Measurements from ENCODE around the gene EGFLAM.

Gene EGFLAM

GRCh38 chr5:38360323-38361061 is 102.1 kb downstream of the EGFLAM start:
- no peak for DNase-seq (ENCODE audit: low read depth)
- Histone ChIP-seq H3K4me1 (ENCODE audit: control insufficient read depth, insufficient read depth, low read length) (no peaks in the 10 kb centered on the region), H3K36me3 (ENCODE audit: control insufficient read depth, insufficient read depth, low read length, severe bottlenecking) (no peaks in the 10 kb centered on the region), H3K9me3 (ENCODE audit: control insufficient read depth, low read length) (no peaks in the 10 kb centered on the region), H3K9ac (ENCODE audit: low read length) (no peak overlapping the region), H3K27me3 (replicated peaks; ENCODE audit: control insufficient read depth, insufficient read depth, low read length) (peaks cover 15% of the 10 kb centered on the region), H3K4me3 (ENCODE audit: low read length) (no peak overlapping the region)

- Histone ChIP-seq H3K9ac (ENCODE audit: low read length) (no peak overlapping the region), H3K36me3 (ENCODE audit: control insufficient read depth, insufficient read depth, low read length, severe bottlenecking) (no peaks in the 10 kb centered on the region), H3K4me1 (ENCODE audit: control insufficient read depth, insufficient read depth, low read length) (no peaks in the 10 kb centered on the region), H3K4me3 (ENCODE audit: low read length) (no peak overlapping the region), H3K9me3 (ENCODE audit: control insufficient read depth, low read length) (no peaks in the 10 kb centered on the region), H3K27me3 (replicated peaks; ENCODE audit: control insufficient read depth, insufficient read depth, low read length) (peaks cover 12% of the 10 kb centered on the region)
- DNase-seq (ENCODE audit: low read depth): no peak
Measured at GRCh38 chr5:38362713-38363112, 104.4 kb downstream of the EGFLAM start.

GRCh38 chr5:38364825-38365224 is 106.5 kb downstream of the EGFLAM start:
- no peak for DNase-seq (ENCODE audit: low read depth)
- Histone ChIP-seq H3K27me3 (replicated peaks; ENCODE audit: control insufficient read depth, insufficient read depth, low read length) (peaks cover 10% of the 10 kb centered on the region), H3K36me3 (ENCODE audit: control insufficient read depth, insufficient read depth, low read length, severe bottlenecking) (no peaks in the 10 kb centered on the region), H3K9ac (ENCODE audit: low read length) (no peak overlapping the region), H3K4me3 (ENCODE audit: low read length) (no peak overlapping the region), H3K9me3 (ENCODE audit: control insufficient read depth, low read length) (no peaks in the 10 kb centered on the region), H3K4me1 (ENCODE audit: control insufficient read depth, insufficient read depth, low read length) (no peaks in the 10 kb centered on the region)

GRCh38 chr5:38367410-38367809 is 109.1 kb downstream of the EGFLAM start:
- H3K36me3 ChIP-seq (ENCODE audit: control insufficient read depth, insufficient read depth, low read length, severe bottlenecking): no peaks in the 10 kb centered on the region
- H3K9me3 ChIP-seq (ENCODE audit: control insufficient read depth, low read length): no peaks in the 10 kb centered on the region
- no peak overlapping the region for H3K4me3 ChIP-seq (ENCODE audit: low read length)
- no peak for DNase-seq (ENCODE audit: low read depth)
- no peak overlapping the region for H3K9ac ChIP-seq (ENCODE audit: low read length)
- peaks cover 5% of the 10 kb centered on the region for H3K27me3 ChIP-seq (replicated peaks; ENCODE audit: control insufficient read depth, insufficient read depth, low read length)
- no peaks in the 10 kb centered on the region for H3K4me1 ChIP-seq (ENCODE audit: control insufficient read depth, insufficient read depth, low read length)

- no peak overlapping the region for H3K4me3 ChIP-seq (ENCODE audit: low read length)
- DNase-seq (ENCODE audit: low read depth): no peak
- peaks cover 5% of the 10 kb centered on the region for H3K27me3 ChIP-seq (replicated peaks; ENCODE audit: control insufficient read depth, insufficient read depth, low read length)
Measured at GRCh38 chr5:38367966-38368365, 109.6 kb downstream of the EGFLAM start.

GRCh38 chr5:38369692-38370091 is 111.3 kb downstream of the EGFLAM start:
- DNase-seq (ENCODE audit: low read depth): no peak
- Histone ChIP-seq H3K4me3 (ENCODE audit: low read length) (no peak overlapping the region), H3K36me3 (ENCODE audit: control insufficient read depth, insufficient read depth, low read length, severe bottlenecking) (no peaks in the 10 kb centered on the region), H3K9ac (ENCODE audit: low read length) (no peak overlapping the region), H3K4me1 (ENCODE audit: control insufficient read depth, insufficient read depth, low read length) (no peaks in the 10 kb centered on the region), H3K9me3 (ENCODE audit: control insufficient read depth, low read length) (no peaks in the 10 kb centered on the region), H3K27me3 (replicated peaks; ENCODE audit: control insufficient read depth, insufficient read depth, low read length) (no peaks in the 10 kb centered on the region)

More at GRCh38 chr5:38367966-38368365, 109.6 kb downstream of the EGFLAM start:
- no peaks in the 10 kb centered on the region for H3K4me1 ChIP-seq (ENCODE audit: control insufficient read depth, insufficient read depth, low read length)
- no peaks in the 10 kb centered on the region for H3K36me3 ChIP-seq (ENCODE audit: control insufficient read depth, insufficient read depth, low read length, severe bottlenecking)
- no peaks in the 10 kb centered on the region for H3K9me3 ChIP-seq (ENCODE audit: control insufficient read depth, low read length)
- H3K9ac ChIP-seq (ENCODE audit: low read length): no peak overlapping the region

GRCh38 chr5:38370358-38371100 is 112.2 kb downstream of the EGFLAM start:
- H3K4me3 ChIP-seq (ENCODE audit: low read length): no peak overlapping the region
- H3K9me3 ChIP-seq (ENCODE audit: control insufficient read depth, low read length): no peaks in the 10 kb centered on the region
- no peaks in the 10 kb centered on the region for H3K36me3 ChIP-seq (ENCODE audit: control insufficient read depth, insufficient read depth, low read length, severe bottlenecking)
- H3K27me3 ChIP-seq (replicated peaks; ENCODE audit: control insufficient read depth, insufficient read depth, low read length): no peaks in the 10 kb centered on the region
- no peak for DNase-seq (ENCODE audit: low read depth)
- H3K9ac ChIP-seq (ENCODE audit: low read length): no peak overlapping the region
- no peaks in the 10 kb centered on the region for H3K4me1 ChIP-seq (ENCODE audit: control insufficient read depth, insufficient read depth, low read length)

GRCh38 chr5:38371596-38371995 is 113.2 kb downstream of the EGFLAM start:
- H3K36me3 ChIP-seq (ENCODE audit: control insufficient read depth, insufficient read depth, low read length, severe bottlenecking): no peaks in the 10 kb centered on the region
- H3K9me3 ChIP-seq (ENCODE audit: control insufficient read depth, low read length): no peaks in the 10 kb centered on the region
- no peak overlapping the region for H3K9ac ChIP-seq (ENCODE audit: low read length)
- no peaks in the 10 kb centered on the region for H3K27me3 ChIP-seq (replicated peaks; ENCODE audit: control insufficient read depth, insufficient read depth, low read length)
- H3K4me3 ChIP-seq (ENCODE audit: low read length): no peak overlapping the region
- no peaks in the 10 kb centered on the region for H3K4me1 ChIP-seq (ENCODE audit: control insufficient read depth, insufficient read depth, low read length)
- no peak for DNase-seq (ENCODE audit: low read depth)

- DNase-seq (ENCODE audit: low read depth): peak; percentile 5
- peaks cover 8% of the 10 kb centered on the region for H3K27me3 ChIP-seq (replicated peaks; ENCODE audit: control insufficient read depth, insufficient read depth, low read length)
- H3K9ac ChIP-seq (ENCODE audit: low read length): no peak overlapping the region
Measured at GRCh38 chr5:38373743-38374142, 115.4 kb downstream of the EGFLAM start.

GRCh38 chr5:38375423-38375822 is 117.1 kb downstream of the EGFLAM start:
- Histone ChIP-seq H3K4me3 (ENCODE audit: low read length) (no peak overlapping the region), H3K4me1 (ENCODE audit: control insufficient read depth, insufficient read depth, low read length) (peaks cover 5% of the 10 kb centered on the region), H3K27me3 (replicated peaks; ENCODE audit: control insufficient read depth, insufficient read depth, low read length) (peaks cover 14% of the 10 kb centered on the region), H3K36me3 (ENCODE audit: control insufficient read depth, insufficient read depth, low read length, severe bottlenecking) (no peaks in the 10 kb centered on the region), H3K9me3 (ENCODE audit: control insufficient read depth, low read length) (no peaks in the 10 kb centered on the region), H3K9ac (ENCODE audit: low read length) (no peak overlapping the region)
- DNase-seq (ENCODE audit: low read depth): no peak

More at GRCh38 chr5:38373743-38374142, 115.4 kb downstream of the EGFLAM start:
- no peaks in the 10 kb centered on the region for H3K9me3 ChIP-seq (ENCODE audit: control insufficient read depth, low read length)
- no peak overlapping the region for H3K4me3 ChIP-seq (ENCODE audit: low read length)
- H3K36me3 ChIP-seq (ENCODE audit: control insufficient read depth, insufficient read depth, low read length, severe bottlenecking): no peaks in the 10 kb centered on the region
- no peaks in the 10 kb centered on the region for H3K4me1 ChIP-seq (ENCODE audit: control insufficient read depth, insufficient read depth, low read length)

- Histone ChIP-seq H3K4me3 (ENCODE audit: low read length) (no peak overlapping the region), H3K27me3 (replicated peaks; ENCODE audit: control insufficient read depth, insufficient read depth, low read length) (peaks cover 14% of the 10 kb centered on the region), H3K4me1 (ENCODE audit: control insufficient read depth, insufficient read depth, low read length) (peaks cover 5% of the 10 kb centered on the region), H3K9ac (ENCODE audit: low read length) (no peak overlapping the region), H3K9me3 (ENCODE audit: control insufficient read depth, low read length) (no peaks in the 10 kb centered on the region), H3K36me3 (ENCODE audit: control insufficient read depth, insufficient read depth, low read length, severe bottlenecking) (no peaks in the 10 kb centered on the region)
- DNase-seq (ENCODE audit: low read depth): no peak
Measured at GRCh38 chr5:38376404-38376803, 118.0 kb downstream of the EGFLAM start.
